GM12865 (cell line): Measurements from ENCODE around the gene FLACC1.

ENCODE experiments used
- DNase-seq: peaks from one replicate; pipeline ENCODE4 v3.0.0; 2010; ENCODE audit warnings: low read depth
- H3K4me3 ChIP-seq: 2 replicates; pipeline ENCODE4 v1.5.1; 2011; ENCODE audit warnings: mild to moderate bottlenecking, low read depth, low read length, control low read depth
- TF ChIP-seq, protein P1 (sequence below): IDR thresholded peaks from 2 replicates; pipeline ENCODE4 v1.5.1; 2011; ENCODE audit warnings: low read length, control low read depth, low read depth, inconsistent platforms; ENCODE audit not compliant: insufficient read depth; ENCODE audit errors: missing control alignments

FLACC1 gene

DNA sequence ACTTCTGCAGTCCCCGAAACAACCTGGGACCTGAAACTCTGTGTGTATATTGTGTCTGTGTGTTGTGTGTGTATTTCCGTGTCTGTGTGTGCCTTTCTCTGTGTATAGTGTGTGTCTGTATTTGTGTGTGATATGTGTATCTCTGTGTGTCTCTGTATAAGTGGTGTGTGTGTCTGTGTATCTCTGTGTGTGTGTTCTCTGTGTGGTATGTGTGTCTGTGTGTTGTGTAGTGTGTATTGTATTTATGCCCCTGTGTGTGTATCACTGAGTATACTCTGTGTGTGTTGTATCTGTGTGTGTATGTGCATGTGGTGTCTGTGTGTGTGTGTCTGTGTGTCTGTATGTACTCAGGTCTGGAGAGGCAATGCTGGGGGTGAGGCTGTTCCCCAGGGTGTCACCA, 85.2 kb downstream of the FLACC1 start:
- no peak for DNase-seq
- TF ChIP-seq, protein P1, sequence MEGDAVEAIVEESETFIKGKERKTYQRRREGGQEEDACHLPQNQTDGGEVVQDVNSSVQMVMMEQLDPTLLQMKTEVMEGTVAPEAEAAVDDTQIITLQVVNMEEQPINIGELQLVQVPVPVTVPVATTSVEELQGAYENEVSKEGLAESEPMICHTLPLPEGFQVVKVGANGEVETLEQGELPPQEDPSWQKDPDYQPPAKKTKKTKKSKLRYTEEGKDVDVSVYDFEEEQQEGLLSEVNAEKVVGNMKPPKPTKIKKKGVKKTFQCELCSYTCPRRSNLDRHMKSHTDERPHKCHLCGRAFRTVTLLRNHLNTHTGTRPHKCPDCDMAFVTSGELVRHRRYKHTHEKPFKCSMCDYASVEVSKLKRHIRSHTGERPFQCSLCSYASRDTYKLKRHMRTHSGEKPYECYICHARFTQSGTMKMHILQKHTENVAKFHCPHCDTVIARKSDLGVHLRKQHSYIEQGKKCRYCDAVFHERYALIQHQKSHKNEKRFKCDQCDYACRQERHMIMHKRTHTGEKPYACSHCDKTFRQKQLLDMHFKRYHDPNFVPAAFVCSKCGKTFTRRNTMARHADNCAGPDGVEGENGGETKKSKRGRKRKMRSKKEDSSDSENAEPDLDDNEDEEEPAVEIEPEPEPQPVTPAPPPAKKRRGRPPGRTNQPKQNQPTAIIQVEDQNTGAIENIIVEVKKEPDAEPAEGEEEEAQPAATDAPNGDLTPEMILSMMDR = no peak
- H3K4me3 ChIP-seq = no peak overlapping the region

DNA sequence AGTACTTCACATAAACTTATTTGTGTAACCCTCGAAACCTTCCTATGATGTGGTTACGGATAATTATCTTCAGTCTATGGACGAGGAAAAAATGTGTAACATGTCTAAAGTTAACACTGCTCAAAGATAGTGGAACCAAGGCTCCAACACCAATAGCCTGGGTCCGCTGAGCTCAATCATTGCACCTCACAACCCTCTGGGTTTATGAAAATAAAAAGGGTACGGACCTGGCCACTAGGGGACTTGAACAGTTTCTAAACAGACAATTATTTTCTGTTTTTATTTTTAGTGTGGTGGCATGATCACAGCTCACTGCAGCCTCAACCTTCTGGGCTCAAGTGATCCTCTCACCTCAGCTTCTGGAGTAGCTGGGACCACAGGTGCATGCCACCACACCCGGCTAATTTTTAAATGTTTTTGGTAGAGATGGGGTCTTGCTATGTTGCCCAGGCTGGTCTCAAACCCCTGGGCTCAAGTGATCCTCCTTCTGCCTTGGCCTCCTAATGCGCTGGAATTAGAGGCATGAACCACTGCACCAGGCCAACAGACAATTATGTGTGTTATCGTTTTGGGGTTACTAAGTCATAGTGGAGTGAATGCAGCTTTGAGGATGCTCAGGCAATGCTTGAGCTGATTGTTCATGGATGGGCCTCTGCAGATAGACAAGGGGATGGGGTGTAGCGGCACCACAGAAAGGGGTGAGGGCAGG, 86.7 kb downstream of the FLACC1 start:
- no peak overlapping the region for H3K4me3 ChIP-seq
- TF ChIP-seq, protein P1 = no peak
- DNase-seq = no peak

DNA sequence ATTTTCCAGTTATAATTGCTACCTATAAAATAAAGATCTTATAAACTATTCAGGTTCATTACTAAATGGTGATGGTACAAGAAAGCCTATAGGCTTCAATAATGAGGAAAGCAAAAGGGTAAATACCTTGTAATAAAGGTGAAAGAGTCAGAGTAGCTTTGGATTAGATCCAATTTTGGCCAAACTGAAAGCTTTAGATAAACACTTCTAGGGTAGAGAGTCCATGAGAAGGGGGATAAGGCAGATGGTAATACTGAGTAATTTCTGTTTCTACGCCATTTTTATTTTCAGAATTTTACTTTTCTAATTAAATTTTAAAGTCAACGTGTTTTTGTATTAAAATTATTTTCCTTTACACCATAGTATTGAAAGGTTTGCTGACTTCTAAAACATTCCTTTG, 87.4 kb downstream of the FLACC1 start:
- TF ChIP-seq, protein P1 = no peak
- no peak overlapping the region for H3K4me3 ChIP-seq
- no peak for DNase-seq

DNA sequence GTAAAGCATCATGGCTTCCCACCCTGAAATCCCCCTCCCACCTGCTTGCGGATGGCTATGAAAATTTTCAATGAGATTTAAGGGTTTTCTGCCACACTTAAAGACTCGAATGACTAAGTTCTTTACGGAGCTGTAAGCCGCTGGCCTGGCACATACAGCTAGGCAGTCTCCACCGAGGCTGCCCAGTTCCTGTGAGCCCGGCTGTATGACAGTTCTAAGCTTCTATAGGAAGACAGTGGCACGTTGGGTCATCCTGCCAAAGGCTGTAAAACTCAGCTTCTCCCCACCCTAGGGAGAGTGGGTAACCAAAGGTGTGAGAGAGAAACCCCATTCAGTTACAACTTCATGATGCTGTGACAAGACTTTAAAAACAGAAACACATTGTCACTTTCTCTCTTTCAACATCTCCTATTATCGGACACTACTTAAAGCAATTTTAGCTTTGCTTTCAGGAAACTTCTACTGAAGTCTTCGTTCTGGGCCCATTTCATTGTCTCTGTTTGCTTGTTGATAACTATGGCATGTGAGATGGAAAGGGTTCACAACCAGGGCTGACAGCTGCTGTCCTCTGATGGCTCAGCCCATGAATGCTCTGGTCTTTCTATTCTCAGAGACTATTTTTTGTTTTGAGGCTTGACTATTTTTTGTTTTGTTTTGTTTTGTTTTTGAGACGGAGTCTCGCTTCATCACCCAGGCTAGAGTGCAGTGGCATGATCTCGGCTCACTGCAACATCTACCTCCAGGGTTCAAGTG, 89.7 kb downstream of the FLACC1 start:
- TF ChIP-seq, protein P1 = no peak
- H3K4me3 ChIP-seq = no peak overlapping the region
- no peak for DNase-seq

DNA sequence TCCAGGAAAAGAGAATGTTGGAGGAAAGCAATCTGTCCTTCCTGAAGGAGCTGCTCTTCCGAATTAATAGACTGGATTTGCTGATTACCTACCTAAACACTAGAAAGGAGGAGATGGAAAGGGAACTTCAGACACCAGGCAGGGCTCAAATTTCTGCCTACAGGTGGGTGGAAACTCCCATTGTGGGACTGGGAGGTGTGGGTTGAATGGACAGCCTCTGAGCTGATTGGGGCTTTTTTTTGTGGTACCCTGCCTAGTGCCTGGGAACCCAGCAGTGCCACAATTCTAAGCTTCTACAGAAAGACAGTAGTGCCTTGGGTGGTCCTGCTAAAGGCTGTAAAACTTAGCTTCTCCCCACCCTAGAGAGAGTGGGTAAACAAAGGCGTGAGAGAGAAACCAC, 90.5 kb downstream of the FLACC1 start:
- DNase-seq = no peak
- H3K4me3 ChIP-seq = no peak overlapping the region
- TF ChIP-seq, protein P1 = no peak

DNA sequence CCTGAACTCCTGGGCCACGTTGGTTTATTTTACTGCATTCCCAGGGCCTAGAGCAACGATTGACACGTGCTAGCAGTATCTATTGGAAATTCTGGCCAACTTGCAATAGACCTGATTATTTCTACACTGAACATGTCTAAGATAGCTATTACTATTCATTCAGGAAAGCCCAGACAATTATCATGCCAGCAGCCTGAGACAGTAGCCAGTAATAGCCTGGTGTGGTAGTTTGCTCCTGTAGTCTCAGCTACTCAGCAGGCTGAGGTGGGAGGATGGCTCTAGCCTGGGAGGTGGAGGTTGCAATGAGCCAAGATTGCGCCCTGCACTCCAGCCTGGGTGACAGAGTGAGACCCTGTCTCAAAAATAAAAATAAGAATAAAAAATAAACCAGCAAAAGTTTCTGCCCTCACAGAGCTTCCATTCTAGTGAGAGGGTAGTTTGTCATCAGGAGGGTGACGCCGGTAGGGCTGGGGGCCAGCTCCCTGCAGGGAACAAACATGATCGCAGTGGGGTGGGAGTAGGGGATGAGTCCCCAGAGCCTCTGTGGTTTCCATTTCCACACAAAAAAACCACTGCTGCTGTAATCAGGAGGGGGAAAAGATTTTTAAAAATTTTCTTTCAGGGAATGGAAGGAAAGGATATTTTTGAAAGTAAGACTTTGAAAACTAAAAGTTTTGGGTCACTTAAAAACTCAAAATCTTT, 92.5 kb downstream of the FLACC1 start:
- no peak overlapping the region for H3K4me3 ChIP-seq
- DNase-seq = no peak
- TF ChIP-seq, protein P1 = no peak
